ENCODE results near the gene TRIM2.

TRIM2 gene

GRCh38 chr4:153222707-153223426, 18.6 kb downstream of the TRIM2 start:
- peak; percentile 45 for DNase-seq (ENCODE audit: low read depth)

- DNase-seq (ENCODE audit: low read depth) = no peak
These were observed 19.2 kb downstream of the TRIM2 start for GRCh38 chr4:153223427-153223801.

GRCh38 chr4:153223930-153224329, 19.7 kb downstream of the TRIM2 start:
- peak; percentile 31 for DNase-seq (ENCODE audit: low read depth)

GRCh38 chr4:153224474-153224873, 20.2 kb downstream of the TRIM2 start:
- DNase-seq (ENCODE audit: low read depth) = no peak

GRCh38 chr4:153227469-153228075, 23.3 kb downstream of the TRIM2 start:
- no peak for DNase-seq (ENCODE audit: low read depth)

GRCh38 chr4:153228512-153229140, 24.4 kb downstream of the TRIM2 start:
- DNase-seq (ENCODE audit: low read depth) = no peak

GRCh38 chr4:153229545-153229944, 25.3 kb downstream of the TRIM2 start:
- peak; percentile 38 for DNase-seq (ENCODE audit: low read depth)

- DNase-seq (ENCODE audit: low read depth) = no peak
These were observed 28.5 kb downstream of the TRIM2 start for GRCh38 chr4:153232768-153233167.

GRCh38 chr4:153233761-153234371, 29.6 kb downstream of the TRIM2 start:
- peak; percentile 88 for DNase-seq (ENCODE audit: low read depth)

- peak; percentile 51 for DNase-seq (ENCODE audit: low read depth)
These were observed 30.6 kb downstream of the TRIM2 start for GRCh38 chr4:153234885-153235284.

- DNase-seq (ENCODE audit: low read depth) = no peak
These were observed 34.1 kb downstream of the TRIM2 start for GRCh38 chr4:153238135-153238919.

GRCh38 chr4:153239409-153239808, 35.2 kb downstream of the TRIM2 start:
- DNase-seq (ENCODE audit: low read depth) = no peak

GRCh38 chr4:153241295-153241694, 37.1 kb downstream of the TRIM2 start:
- no peak for DNase-seq (ENCODE audit: low read depth)

- DNase-seq (ENCODE audit: low read depth) = no peak
These were observed 38.0 kb downstream of the TRIM2 start for GRCh38 chr4:153241970-153242838.

GRCh38 chr4:153242839-153243324, 38.6 kb downstream of the TRIM2 start:
- no peak for DNase-seq (ENCODE audit: low read depth)

GRCh38 chr4:153243468-153243867, 39.2 kb downstream of the TRIM2 start:
- DNase-seq (ENCODE audit: low read depth) = no peak

- DNase-seq (ENCODE audit: low read depth) = no peak
These were observed 40.7 kb downstream of the TRIM2 start for GRCh38 chr4:153244969-153245368.

GRCh38 chr4:153245775-153246174, 41.5 kb downstream of the TRIM2 start:
- DNase-seq (ENCODE audit: low read depth) = no peak

- no peak for DNase-seq (ENCODE audit: low read depth)
These were observed 42.3 kb downstream of the TRIM2 start for GRCh38 chr4:153246446-153247115.

GRCh38 chr4:153247116-153247490, 42.9 kb downstream of the TRIM2 start:
- no peak for DNase-seq (ENCODE audit: low read depth)
